ENCODE results near the gene ST3GAL6. TPM values are rescaled to one million over a fixed set of nuclear protein-coding genes. Genes with fewer than 3 reads are reported as not detected.

The ST3GAL6 gene
- total and polyA plus RNA-seq, 8 donors: 5.8 to 129 (median 13.6) TPM; not detected in 1

DNA sequence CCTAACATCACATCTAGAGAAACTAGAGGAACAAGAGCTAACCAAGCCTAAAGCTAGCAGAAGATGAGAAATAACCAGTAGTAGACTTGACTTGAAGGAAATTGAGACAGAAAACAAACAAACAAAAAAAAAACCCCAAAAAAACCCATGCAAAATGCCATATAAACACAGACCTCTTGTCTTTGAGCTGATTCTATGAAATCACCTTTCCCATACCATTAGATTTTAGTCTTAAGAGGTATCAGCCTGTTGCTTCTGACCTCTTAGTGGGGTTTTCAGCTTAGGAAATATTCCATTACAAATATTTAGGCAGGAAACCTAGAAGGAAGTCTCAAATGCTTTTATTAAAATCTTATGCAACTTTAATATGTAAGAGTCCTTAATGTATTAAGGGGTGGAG lies 23.9 kb upstream of the ST3GAL6 start:
- Histone ChIP-seq H3K27ac (no peak overlapping the region), H3K36me3 (no peaks in the 10 kb centered on the region), H3K9me3 (no peaks in the 10 kb centered on the region), H3K4me3 (no peak overlapping the region), H3K4me1 (peaks cover 5 to 62% (median 26%) of the 10 kb centered on the region in 4 donors), H3K27me3 (peaks cover 0 to 7% (median 0%) of the 10 kb centered on the region in 3 donors)
- intact Hi-C loops (cut with DNase I; ENCODE audit: low total_unique reads): no loop called here
- no peak for DNase-seq
- TF ChIP-seq CTCF (IDR thresholded peaks at IDR 0.05) (no peak), POLR2A (IDR thresholded peaks at IDR 0.05) (no peak), POLR2AphosphoS5 (IDR thresholded peaks at IDR 0.05) (no peak), EP300 (IDR thresholded peaks at IDR 0.05) (no peak)

DNA sequence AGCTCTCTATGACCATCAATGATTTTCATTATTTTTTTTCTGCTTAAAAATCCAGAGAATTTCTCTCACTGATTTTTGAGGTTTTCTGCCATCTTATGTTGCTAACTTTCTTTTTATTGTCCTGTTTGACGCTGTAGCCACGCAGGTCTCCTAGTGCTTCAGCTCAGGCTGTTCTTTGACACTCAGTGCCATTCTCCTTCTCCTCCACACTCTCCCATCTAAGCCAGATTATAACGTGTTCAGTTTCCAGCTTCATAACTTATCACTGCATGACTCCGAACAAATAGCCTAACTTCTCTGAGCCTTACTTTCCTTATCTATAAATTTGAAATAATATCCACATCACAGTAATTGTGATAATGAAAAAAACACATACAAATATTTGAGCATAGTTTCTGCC lies 22.8 kb upstream of the ST3GAL6 start:
- no peak for TF ChIP-seq CTCF (IDR thresholded peaks at IDR 0.05)
- peak in 2 of 3 donors; percentile 30 to 36 for TF ChIP-seq POLR2AphosphoS5 (IDR thresholded peaks at IDR 0.05)
- TF ChIP-seq POLR2A (IDR thresholded peaks at IDR 0.05): no peak
- Histone ChIP-seq H3K9me3 (no peaks in the 10 kb centered on the region), H3K4me3 (no peak overlapping the region), H3K27ac (no peak overlapping the region), H3K27me3 (no peaks in the 10 kb centered on the region), H3K36me3 (no peaks in the 10 kb centered on the region), H3K4me1 (peaks cover 5 to 60% (median 20%) of the 10 kb centered on the region in 4 donors)
- intact Hi-C loops (cut with DNase I; ENCODE audit: low total_unique reads): no loop called here
- DNase-seq: peak in 1 of 2 donors; percentile 15
- 18 to 68% (median 34%) methylated on average over 4 of the region's 4 CpGs for WGBS, 5 donors

DNA sequence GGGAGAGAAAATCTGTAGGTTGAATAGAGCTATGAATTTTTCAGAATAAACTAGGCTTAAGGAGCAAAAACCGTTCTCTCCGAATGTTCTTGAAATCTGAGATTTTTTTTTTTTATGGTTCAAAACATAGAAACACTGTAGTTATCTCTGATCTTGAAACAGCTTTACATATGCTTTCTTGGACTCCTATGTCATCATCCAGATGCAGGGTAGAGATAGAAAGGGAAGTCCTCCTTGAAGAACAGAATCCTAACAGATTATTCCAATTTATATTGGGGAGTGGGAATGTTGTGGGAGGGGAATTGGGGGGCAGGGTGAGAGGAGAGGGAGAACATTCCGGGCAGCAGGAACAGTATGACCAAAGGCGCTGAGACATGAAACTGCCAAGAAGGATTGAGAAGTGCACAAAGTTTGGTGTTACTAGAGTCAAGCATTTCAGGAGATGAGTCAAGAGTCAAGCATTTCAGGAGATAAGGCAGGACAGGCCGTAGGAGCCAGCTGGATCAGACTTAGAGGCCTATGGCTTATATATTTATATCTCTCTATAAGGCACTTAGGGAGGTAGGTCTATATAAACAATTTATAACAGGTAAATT lies 21.9 kb upstream of the ST3GAL6 start:
- 42 to 70% (median 62%) methylated on average over 5 of the region's 5 CpGs for WGBS, 5 donors
- TF ChIP-seq POLR2A (IDR thresholded peaks at IDR 0.05): no peak
- TF ChIP-seq POLR2AphosphoS5 (IDR thresholded peaks at IDR 0.05): no peak
- no peak for TF ChIP-seq CTCF (IDR thresholded peaks at IDR 0.05)
- TF ChIP-seq EP300 (IDR thresholded peaks at IDR 0.05): no peak
- H3K27ac ChIP-seq: peak overlapping the region in 2 of 5 donors; percentile 21 to 38

DNA sequence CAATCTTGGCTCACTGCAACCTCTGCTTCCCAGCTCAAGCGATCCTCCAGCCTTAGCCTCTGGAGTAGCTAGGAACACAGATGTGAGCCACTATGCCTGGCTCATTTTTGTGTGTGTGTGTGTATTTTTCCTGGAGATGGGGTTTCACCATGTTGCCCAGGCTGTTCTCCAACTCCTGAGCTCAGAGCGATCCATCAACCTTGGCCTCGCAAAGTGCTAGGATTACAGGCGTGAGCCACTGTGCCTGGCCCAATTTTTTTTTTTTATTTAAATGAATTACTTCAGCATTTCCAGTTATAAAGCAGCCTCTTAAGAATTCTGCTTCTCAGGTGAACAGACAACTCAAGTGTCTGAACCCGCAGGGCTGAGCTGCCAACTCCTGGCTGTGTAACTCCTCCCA lies 20.1 kb upstream of the ST3GAL6 start:
- TF ChIP-seq CTCF (IDR thresholded peaks at IDR 0.05): no peak
- TF ChIP-seq POLR2AphosphoS5 (IDR thresholded peaks at IDR 0.05): no peak
- no peak for TF ChIP-seq EP300 (IDR thresholded peaks at IDR 0.05)
- TF ChIP-seq POLR2A (IDR thresholded peaks at IDR 0.05): no peak
- Histone ChIP-seq H3K9me3 (no peaks in the 10 kb centered on the region), H3K27ac (no peak overlapping the region), H3K4me1 (peaks cover 5 to 64% (median 18%) of the 10 kb centered on the region in 4 donors), H3K27me3 (no peaks in the 10 kb centered on the region), H3K36me3 (no peaks in the 10 kb centered on the region), H3K4me3 (no peak overlapping the region)
- no peak for DNase-seq
- WGBS, 5 donors: 67 to 98% (median 78%) methylated on average over 5 of the region's 5 CpGs
- intact Hi-C loops (cut with DNase I; ENCODE audit: low total_unique reads): no loop called here

More for the DNA sequence above, 21.9 kb upstream of the ST3GAL6 start:
- intact Hi-C loops (cut with DNase I; ENCODE audit: low total_unique reads): no loop called here
- no peak for DNase-seq
- Histone ChIP-seq H3K9me3 (no peaks in the 10 kb centered on the region), H3K4me3 (no peak overlapping the region), H3K27me3 (no peaks in the 10 kb centered on the region), H3K36me3 (no peaks in the 10 kb centered on the region), H3K4me1 (peaks cover 5 to 58% (median 18%) of the 10 kb centered on the region in 4 donors)
